Endothelial cell of umbilical vein (primary cell): ENCODE results near the gene DDIT4. TPM values are rescaled to one million over a fixed set of nuclear protein-coding genes. Genes with fewer than 3 reads are reported as not detected.

ENCODE experiments used
- BruUV-seq: library from RNA; stranded (reverse); fragments of 400-500 nt; replicated peaks from 2 replicates; lab custom pipeline; 2021; lab: Mats Ljungman, UMichigan
- CTCF ChIA-PET: fragments of 300-600, 350-600 bp; sonication (Branson Sonifier 250); formaldehyde crosslinking; loops from one replicate; lab custom pipeline; 2021; ENCODE audit warnings: antibody characterized with exemption, inconsistent platforms; lab: Charles Lee
- POLR2A ChIA-PET: fragments of 300-600, 350-600 bp; sonication (Branson Sonifier 250); formaldehyde crosslinking; loops from one replicate; lab custom pipeline; 2021; ENCODE audit warnings: antibody characterized with exemption, inconsistent platforms; lab: Charles Lee
- DNase-seq: peaks from one replicate; pipeline ENCODE4 v3.0.0-alpha.2; 2011; ENCODE audit warnings: low read depth, low spot score
- FAIRE-seq: peaks from 2 replicates; lab custom pipeline; 2011; peaks lifted over from hg19 to GRCh38; lab: Jason Lieb, UNC
- H2AFZ ChIP-seq: 2 replicates; pipeline ENCODE4 v1.6.0; 2012; ENCODE audit warnings: low read depth, low read length, control low read depth, inconsistent platforms
- H3K27ac ChIP-seq: 2 replicates; pipeline ENCODE4 v1.5.1; 2011; ENCODE audit warnings: low read depth, mild to moderate bottlenecking, control low read depth, low read length, moderate library complexity; ENCODE audit not compliant: insufficient read depth
- H3K27me3 ChIP-seq, 2 experiments: 2 replicates each; pipeline versions ENCODE4 v1.6.0 to v1.6.1; 2011; ENCODE audit warnings: low read length in 2 of 2, mixed read lengths in 1 of 2; ENCODE audit not compliant: control insufficient read depth in 2 of 2, insufficient read depth in 2 of 2
- H3K36me3 ChIP-seq, 2 experiments: 2 replicates in 1 of 2; 3 replicates in 1 of 2; pipeline ENCODE4 v1.5.1; 2011; ENCODE audit warnings: low read length in 2 of 2, mild to moderate bottlenecking in 1 of 2, moderate library complexity in 1 of 2; ENCODE audit not compliant: control insufficient read depth in 2 of 2, insufficient read depth in 2 of 2; ENCODE audit errors: extremely low read depth in 1 of 2
- H3K4me1 ChIP-seq: 3 replicates; pipeline ENCODE4 v1.5.1; 2011; ENCODE audit warnings: mild to moderate bottlenecking, low read length; ENCODE audit not compliant: control insufficient read depth, insufficient read depth; ENCODE audit errors: extremely low read depth
- H3K4me2 ChIP-seq: 2 replicates; pipeline ENCODE4 v1.6.1; 2011; ENCODE audit warnings: low read length, control low read depth, mixed read lengths; ENCODE audit not compliant: insufficient read depth
- H3K4me3 ChIP-seq, 3 experiments: fragments of 200-600 bp in 1 of 3; sonication (generic), shearing (Covaris generic) in 1 of 3; replicated peaks in 1 of 3; 2 replicates each; pipeline ENCODE4 v1.5.1; 2011 to 2016; ENCODE audit warnings: control low read depth in 3 of 3, low read length in 3 of 3, mild to moderate bottlenecking in 2 of 3, inconsistent platforms in 1 of 3, low read depth in 1 of 3, moderate library complexity in 1 of 3; ENCODE audit not compliant: insufficient read depth in 1 of 3
- H3K79me2 ChIP-seq: 2 replicates; pipeline ENCODE4 v1.6.0; 2012; ENCODE audit warnings: low read length, inconsistent platforms; ENCODE audit not compliant: control insufficient read depth, insufficient read depth
- H3K9ac ChIP-seq: replicated peaks from 2 replicates; pipeline ENCODE3; 2011; ENCODE audit warnings: low read length, control low read depth; ENCODE audit not compliant: insufficient read depth; ENCODE audit errors: extremely low read depth
- H3K9me1 ChIP-seq: replicated peaks from 3 replicates; pipeline ENCODE4 v1.6.0; 2011; ENCODE audit warnings: mild to moderate bottlenecking, low read length; ENCODE audit not compliant: control insufficient read depth, insufficient read depth; ENCODE audit errors: extremely low read depth
- H3K9me3 ChIP-seq: replicated peaks from 2 replicates; pipeline ENCODE4 v1.5.1; 2012; ENCODE audit warnings: low read length, inconsistent platforms; ENCODE audit not compliant: control insufficient read depth, insufficient read depth
- H4K20me1 ChIP-seq: replicated peaks from 2 replicates; pipeline ENCODE3; 2011; ENCODE audit warnings: mild to moderate bottlenecking, low read length; ENCODE audit not compliant: control insufficient read depth, insufficient read depth; ENCODE audit errors: extremely low read depth
- CTCF ChIP-seq, 2 donors: IDR thresholded peaks; 1 replicate in 1 of 2; 2 replicates in 1 of 2; pipeline ENCODE4 v1.5.1; 2011; ENCODE audit warnings: low read length in 2 of 2, mild to moderate bottlenecking in 2 of 2, moderate library complexity in 2 of 2, control low read depth in 1 of 2, inconsistent platforms in 1 of 2, low read depth in 1 of 2; ENCODE audit not compliant: insufficient read depth in 1 of 2; ENCODE audit errors: extremely low read depth in 1 of 2
- EZH2 ChIP-seq: IDR thresholded peaks from 2 replicates; pipeline ENCODE4 v1.6.1; 2012; ENCODE audit warnings: borderline replicate concordance, low read depth, mild to moderate bottlenecking, moderate library complexity, low read length, inconsistent platforms; ENCODE audit not compliant: severe bottlenecking
- FOS ChIP-seq: IDR thresholded peaks from 2 replicates; pipeline ENCODE4 v1.6.1; 2011; ENCODE audit warnings: mild to moderate bottlenecking, low read length, moderate library complexity, borderline replicate concordance; ENCODE audit not compliant: insufficient read depth
- GATA2 ChIP-seq: IDR thresholded peaks from 2 replicates; pipeline ENCODE4 v1.7.0; 2011; ENCODE audit warnings: low read depth, mild to moderate bottlenecking, moderate library complexity, mixed read lengths, low read length; ENCODE audit not compliant: insufficient read length, insufficient read depth
- JUN ChIP-seq: IDR thresholded peaks from 2 replicates; pipeline ENCODE4 v1.6.1; 2011; ENCODE audit warnings: borderline replicate concordance, low read depth; ENCODE audit not compliant: insufficient read length, insufficient read depth
- MYC ChIP-seq: IDR thresholded peaks from one replicate; pipeline ENCODE4 v1.6.1; 2011; ENCODE audit warnings: mild to moderate bottlenecking, low read depth, low read length
- POLR2A ChIP-seq: IDR thresholded peaks from 2 replicates; pipeline ENCODE4 v1.6.1; 2012; ENCODE audit warnings: low read depth, mild to moderate bottlenecking, control low read depth, low read length
- POLR2AphosphoS5 ChIP-seq: IDR thresholded peaks from 2 replicates; pipeline ENCODE4 v1.6.1; 2012; ENCODE audit warnings: low read depth, mild to moderate bottlenecking, control low read depth, low read length, moderate library complexity; ENCODE audit not compliant: insufficient read depth
- dilution Hi-C: fragments of 300-500 bp; cut with MboI; formaldehyde crosslinking; loops from one replicate; pipeline ENCODE4 v1.15.0; 2019; ENCODE audit warnings: low sequenced_read_pairs; ENCODE audit not compliant: extremely low pct_ligation_motif_present
- intact Hi-C: fragments of 100-400 bp; cut with micrococcal nuclease; formaldehyde crosslinking; loops from one replicate; pipeline ENCODE4 v1.10.0; 2022
- polyA plus RNA-seq, 4 experiments: library from polyadenylated mRNA; depleted of rRNA in 3 of 4; stranded (reverse) in 3 of 4; unstranded in 1 of 4; fragments of >200 nt; gene quantifications; 2 replicates each; pipeline versions ENCODE4 v1.2.1 to v1.2.3, GENCODE V29; 2011 to 2012; ENCODE audit warnings: missing spikeins in 1 of 4
- total RNA-seq: library from RNA; stranded (reverse); gene quantifications from 2 replicates; pipeline ENCODE4 v1.2.3, GENCODE V29; 2021
- TF ChIP-seq, protein P1 (sequence below): IDR thresholded peaks from 2 replicates; pipeline ENCODE4 v1.6.1; 2011; ENCODE audit not compliant: insufficient read depth, insufficient read length

The DDIT4 gene
- total and polyA plus RNA-seq, 2 donors (not counting 3 experiments of a cell fraction or from before 2014, with no cell fraction given), result 60.4 to 65.3 TPM

GRCh38 chr10:72263613-72264241 lies 10.0 kb upstream of the DDIT4 start:
- no peak for DNase-seq

More at GRCh38 chr10:72263613-72264241, 10.0 kb upstream of the DDIT4 start:
- intact Hi-C loops (no loop called here), dilution Hi-C loops (no loop called here)
- Histone ChIP-seq H3K4me3 (no peak overlapping the region), H3K9me3 (no peaks in the 10 kb centered on the region), H3K4me2 (no peak overlapping the region), H2AFZ (no peak overlapping the region), H3K27ac (no peak overlapping the region), H3K9me1 (no peaks in the 10 kb centered on the region), H4K20me1 (no peaks in the 10 kb centered on the region), H3K36me3 (no peaks in the 10 kb centered on the region), H3K9ac (no peak overlapping the region), H3K27me3 (no peaks in the 10 kb centered on the region), H3K79me2 (no peaks in the 10 kb centered on the region), H3K4me1 (peaks cover 17% of the 10 kb centered on the region)
- no TSS peak for BruUV-seq
- TF ChIP-seq GATA2 (no peak), POLR2A (no peak), CTCF (IDR thresholded peaks at IDR 0.05; ENCODE audit: extremely low read depth in 1 of 2, insufficient read depth in 1 of 2, low read depth in 1 of 2, low read length in 2 of 2) (no peak), FOS (no peak), MYC (no peak), POLR2AphosphoS5 (no peak), JUN (no peak), EZH2 (no peak)
- TF ChIP-seq, protein P1, sequence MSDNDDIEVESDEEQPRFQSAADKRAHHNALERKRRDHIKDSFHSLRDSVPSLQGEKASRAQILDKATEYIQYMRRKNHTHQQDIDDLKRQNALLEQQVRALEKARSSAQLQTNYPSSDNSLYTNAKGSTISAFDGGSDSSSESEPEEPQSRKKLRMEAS, result no peak
- peak; percentile 44 for FAIRE-seq
- ChIA-PET CTCF (interaction anchor here (1.0 to 1.5 kb wide), 3 partner anchors 9 to 74 kb away, joined by 3 to 5 read pairs (median 4); no protein-coding TSS in a partner anchor), POLR2A (interaction anchor here (0.8 to 1.6 kb wide), 2 partner anchors 10 kb away, joined by 3 to 5 read pairs; partner anchors contain the start of gene DDIT4)
